Measurements from ENCODE around the gene DMRTA2.

DMRTA2 gene

DNA sequence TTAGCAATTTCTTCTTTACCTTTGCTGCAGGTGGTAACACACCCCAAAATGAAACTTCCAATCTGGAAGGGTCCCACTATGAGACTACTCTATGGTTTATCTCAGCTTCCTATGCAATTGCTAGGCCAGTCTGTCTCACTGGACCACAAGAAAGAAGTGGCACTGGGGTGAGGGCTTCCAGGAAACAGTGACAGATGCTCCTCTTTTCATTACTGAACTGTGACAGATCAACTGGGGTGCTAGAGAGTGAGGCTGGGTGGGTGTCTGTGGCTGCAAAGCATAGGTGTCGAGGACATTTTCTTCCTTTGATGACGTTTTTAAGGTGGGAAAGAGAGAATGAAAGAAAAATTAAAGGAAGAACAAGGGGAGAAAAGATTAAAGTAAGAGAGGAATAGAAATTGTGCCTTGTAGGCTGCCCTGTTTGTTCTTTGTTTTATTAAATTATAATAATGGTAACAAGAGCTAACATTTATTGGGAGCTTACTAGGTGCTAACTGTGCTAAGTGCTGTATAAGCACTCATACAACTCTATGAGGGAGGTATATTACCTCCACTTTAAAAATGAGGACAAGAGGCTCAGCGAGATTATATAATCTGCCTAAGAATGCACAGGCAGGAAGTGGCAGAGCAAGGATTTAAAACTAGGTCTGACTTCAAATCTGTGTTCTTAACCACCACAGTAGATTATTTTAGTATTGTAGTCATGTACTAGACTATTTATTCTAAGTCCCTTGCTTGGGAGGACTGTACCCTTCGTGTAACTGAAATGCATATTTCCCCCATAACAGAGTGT, 27.8 kb upstream of the DMRTA2 start:
- TF ChIP-seq, protein P1, sequence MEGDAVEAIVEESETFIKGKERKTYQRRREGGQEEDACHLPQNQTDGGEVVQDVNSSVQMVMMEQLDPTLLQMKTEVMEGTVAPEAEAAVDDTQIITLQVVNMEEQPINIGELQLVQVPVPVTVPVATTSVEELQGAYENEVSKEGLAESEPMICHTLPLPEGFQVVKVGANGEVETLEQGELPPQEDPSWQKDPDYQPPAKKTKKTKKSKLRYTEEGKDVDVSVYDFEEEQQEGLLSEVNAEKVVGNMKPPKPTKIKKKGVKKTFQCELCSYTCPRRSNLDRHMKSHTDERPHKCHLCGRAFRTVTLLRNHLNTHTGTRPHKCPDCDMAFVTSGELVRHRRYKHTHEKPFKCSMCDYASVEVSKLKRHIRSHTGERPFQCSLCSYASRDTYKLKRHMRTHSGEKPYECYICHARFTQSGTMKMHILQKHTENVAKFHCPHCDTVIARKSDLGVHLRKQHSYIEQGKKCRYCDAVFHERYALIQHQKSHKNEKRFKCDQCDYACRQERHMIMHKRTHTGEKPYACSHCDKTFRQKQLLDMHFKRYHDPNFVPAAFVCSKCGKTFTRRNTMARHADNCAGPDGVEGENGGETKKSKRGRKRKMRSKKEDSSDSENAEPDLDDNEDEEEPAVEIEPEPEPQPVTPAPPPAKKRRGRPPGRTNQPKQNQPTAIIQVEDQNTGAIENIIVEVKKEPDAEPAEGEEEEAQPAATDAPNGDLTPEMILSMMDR (IDR thresholded peaks at IDR 0.05; ENCODE audit: low read depth, low read length, missing control alignments), result no peak
- no peak overlapping the region for H3K4me3 ChIP-seq (replicated peaks; ENCODE audit: low read depth, low read length)
- no peak for DNase-seq (ENCODE audit: extremely low read depth, low read depth)

GRCh38 chr1:50447961-50448360, 24.7 kb upstream of the DMRTA2 start:
- TF ChIP-seq, protein P1 (IDR thresholded peaks at IDR 0.05; ENCODE audit: low read depth, low read length, missing control alignments), result no peak
- H3K4me3 ChIP-seq (replicated peaks; ENCODE audit: low read depth, low read length), result no peak overlapping the region
- DNase-seq (ENCODE audit: extremely low read depth, low read depth), result no peak

DNA sequence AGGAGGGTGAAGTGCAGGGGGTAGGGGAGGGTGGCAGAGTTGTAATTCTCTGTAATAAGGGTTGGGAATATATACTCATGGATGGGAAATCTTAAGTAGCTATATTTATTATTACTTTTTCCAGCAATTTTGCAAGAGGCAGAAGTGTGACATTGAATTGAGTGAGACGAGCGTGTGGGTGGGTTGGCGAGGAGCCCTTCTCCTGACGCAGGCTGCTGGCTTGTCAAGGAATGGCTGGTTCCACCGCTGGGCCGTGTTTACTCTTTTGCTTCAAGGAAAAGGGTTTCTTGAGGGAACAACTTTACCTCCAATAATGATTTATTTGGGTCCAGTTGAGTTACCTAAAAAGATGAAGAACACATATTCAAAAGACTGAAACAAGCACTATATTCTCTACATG, 17.9 kb upstream of the DMRTA2 start:
- TF ChIP-seq, protein P1 (IDR thresholded peaks at IDR 0.05; ENCODE audit: low read depth, low read length, missing control alignments), result no peak
- DNase-seq (ENCODE audit: extremely low read depth, low read depth), result no peak
- H3K4me3 ChIP-seq (replicated peaks; ENCODE audit: low read depth, low read length), result no peak overlapping the region

DNA sequence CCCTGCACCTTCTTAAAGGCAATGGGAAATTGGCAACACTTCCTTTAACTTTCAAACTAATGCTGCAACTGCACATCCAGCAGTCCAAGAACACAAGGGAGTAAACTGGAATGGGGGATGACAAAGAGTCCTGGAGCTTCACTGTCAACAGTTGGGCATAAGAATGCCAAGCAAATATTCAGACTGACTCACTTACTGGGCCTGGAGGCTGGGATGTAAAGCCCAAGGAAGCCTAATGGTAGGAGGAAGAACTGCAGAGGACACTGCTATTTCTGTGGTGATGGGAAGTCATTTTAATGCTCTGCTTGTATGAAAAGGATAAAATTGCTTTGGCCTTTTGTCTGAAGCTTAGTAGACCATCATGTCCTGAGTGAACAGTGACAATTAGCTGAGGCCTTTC, 15.7 kb upstream of the DMRTA2 start:
- no peak for DNase-seq (ENCODE audit: extremely low read depth, low read depth)
- TF ChIP-seq, protein P1 (IDR thresholded peaks at IDR 0.05; ENCODE audit: low read depth, low read length, missing control alignments), result peak; percentile 5
- H3K4me3 ChIP-seq (replicated peaks; ENCODE audit: low read depth, low read length), result no peak overlapping the region

- TF ChIP-seq, protein P1 (IDR thresholded peaks at IDR 0.05; ENCODE audit: low read depth, low read length, missing control alignments), result no peak
- no peak overlapping the region for H3K4me3 ChIP-seq (replicated peaks; ENCODE audit: low read depth, low read length)
- no peak for DNase-seq (ENCODE audit: extremely low read depth, low read depth)
Observed at GRCh38 chr1:50436489-50436888, 13.2 kb upstream of the DMRTA2 start.

GRCh38 chr1:50430010-50430405, 6.8 kb upstream of the DMRTA2 start:
- TF ChIP-seq, protein P1 (IDR thresholded peaks at IDR 0.05; ENCODE audit: low read depth, low read length, missing control alignments), result no peak
- no peak overlapping the region for H3K4me3 ChIP-seq (replicated peaks; ENCODE audit: low read depth, low read length)
- DNase-seq (ENCODE audit: extremely low read depth, low read depth), result no peak

All from HFF-Myc (cell line).